NCI-H524 (cell line): ENCODE data around the gene ZNF41.
A peak's percentile ranks its signal among the peaks of the same experiment; 100 is the strongest.
"Not testable (repeated sequence)": the region's sequence is repeated elsewhere in the genome, so short reads cannot be mapped to it uniquely, and the experiment has no call there.

ENCODE experiments used
- DNase-seq, 2 experiments: peaks; one replicate each; lab custom pipeline; 2025; lab: John Stamatoyannopoulos, UW

Gene ZNF41

GRCh38 chrX:47492133-47492532 is 9.1 kb upstream of the ZNF41 start:
- not testable (repeated sequence) for DNase-seq

- DNase-seq: no peak
Observed at GRCh38 chrX:47489507-47490275, 6.7 kb upstream of the ZNF41 start.

- DNase-seq: no peak
Observed at GRCh38 chrX:47484885-47485284, 1.9 kb upstream of the ZNF41 start.

GRCh38 chrX:47483306-47484268 is 565 bp upstream of the ZNF41 start:
- peak in 1 of 2 experiments; percentile 44 for DNase-seq

- DNase-seq: no peak
Observed at GRCh38 chrX:47482065-47482511, 934 bp downstream of the ZNF41 start.

- DNase-seq: no peak
Observed at GRCh38 chrX:47481160-47481559, 1.9 kb downstream of the ZNF41 start.

GRCh38 chrX:47480576-47480975 is 2.4 kb downstream of the ZNF41 start:
- no peak for DNase-seq

- no peak for DNase-seq
Observed at GRCh38 chrX:47475476-47475875, 7.5 kb downstream of the ZNF41 start.

GRCh38 chrX:47467106-47467505 is 15.9 kb downstream of the ZNF41 start:
- DNase-seq: no peak

- DNase-seq: no peak
Observed at GRCh38 chrX:47460561-47460960, 22.5 kb downstream of the ZNF41 start.

- DNase-seq: no peak
Observed at GRCh38 chrX:47458528-47458927, 24.5 kb downstream of the ZNF41 start.

- no peak for DNase-seq
Observed at GRCh38 chrX:47456080-47456479, 26.9 kb downstream of the ZNF41 start.

- no peak for DNase-seq
Observed at GRCh38 chrX:47452112-47452511, 30.9 kb downstream of the ZNF41 start.

- no peak for DNase-seq
Observed at GRCh38 chrX:47448165-47448806, 34.7 kb downstream of the ZNF41 start.

- DNase-seq: no peak
Observed at GRCh38 chrX:47447607-47448006, 35.4 kb downstream of the ZNF41 start.

GRCh38 chrX:47446971-47447370 is 36.1 kb downstream of the ZNF41 start:
- no peak for DNase-seq

GRCh38 chrX:47446431-47446830 is 36.6 kb downstream of the ZNF41 start:
- DNase-seq: no peak

- no peak for DNase-seq
Observed at GRCh38 chrX:47430925-47431324, 52.1 kb downstream of the ZNF41 start.

GRCh38 chrX:47422444-47422843 is 60.6 kb downstream of the ZNF41 start:
- no peak for DNase-seq

- no peak for DNase-seq
Observed at GRCh38 chrX:47420962-47421361, 62.1 kb downstream of the ZNF41 start.

GRCh38 chrX:47420265-47420664 is 62.8 kb downstream of the ZNF41 start:
- DNase-seq: no peak

- DNase-seq: no peak
Observed at GRCh38 chrX:47413179-47413594, 69.8 kb downstream of the ZNF41 start.
